GM19463 (cell line): ENCODE results near the gene ACTR1A.
"Not testable (repeated sequence)": the region's sequence is repeated elsewhere in the genome, so short reads cannot be mapped to it uniquely, and the experiment has no call there.

ENCODE experiments used
- ATAC-seq: cut with Tn5 transposase; IDR thresholded peaks from one replicate; pipeline ENCODE4 v1.9.1; 2021; ENCODE audit warnings: mild to moderate bottlenecking, moderate library complexity; ENCODE audit not compliant: unreplicated experiment

Gene ACTR1A

GRCh38 chr10:102457591-102458150 is 44.8 kb downstream of the ACTR1A start:
- ATAC-seq: no peak

- ATAC-seq: no peak
Measured at GRCh38 chr10:102455893-102456471, 46.5 kb downstream of the ACTR1A start.

- ATAC-seq: not testable (repeated sequence)
Measured at GRCh38 chr10:102454662-102455487, 47.6 kb downstream of the ACTR1A start.

- ATAC-seq: no peak
Measured at GRCh38 chr10:102453502-102453901, 49.0 kb downstream of the ACTR1A start.

- ATAC-seq: no peak
Measured at GRCh38 chr10:102452672-102453340, 49.7 kb downstream of the ACTR1A start.

- no peak for ATAC-seq
Measured at GRCh38 chr10:102451105-102451969, 51.2 kb downstream of the ACTR1A start, which contains the start of gene C10orf95. TSS of gene C10orf95 (minus strand) at chr10:102451543. CDS start at chr10:102451093, 450 bp downstream.

- peak; percentile 80 for ATAC-seq
Measured at GRCh38 chr10:102450374-102451104, 52.0 kb downstream of the ACTR1A start.

- ATAC-seq: no peak
Measured at GRCh38 chr10:102450124-102450373, 52.5 kb downstream of the ACTR1A start.

- peak; percentile 48 for ATAC-seq
Measured at GRCh38 chr10:102449321-102450123, 53.0 kb downstream of the ACTR1A start.

- ATAC-seq: no peak
Measured at GRCh38 chr10:102444851-102445250, 57.7 kb downstream of the ACTR1A start.

- ATAC-seq: no peak
Measured at GRCh38 chr10:102438374-102438773, 64.1 kb downstream of the ACTR1A start.

GRCh38 chr10:102437515-102437914 is 65.0 kb downstream of the ACTR1A start:
- no peak for ATAC-seq

- no peak for ATAC-seq
Measured at GRCh38 chr10:102436312-102436711, 66.2 kb downstream of the ACTR1A start.

GRCh38 chr10:102435529-102436233 is 66.8 kb downstream of the ACTR1A start:
- ATAC-seq: no peak

GRCh38 chr10:102435133-102435497 is 67.4 kb downstream of the ACTR1A start:
- ATAC-seq: no peak

- ATAC-seq: no peak
Measured at GRCh38 chr10:102434394-102435132, 67.9 kb downstream of the ACTR1A start.

- no peak for ATAC-seq
Measured at GRCh38 chr10:102433619-102434046, 68.9 kb downstream of the ACTR1A start.
